GM10847 (cell line): ENCODE data around the gene CCDC70.

Experiments used
- POLR2A ChIP-seq: IDR thresholded peaks from 2 replicates; pipeline ENCODE4 v1.6.1; 2011; ENCODE audit not compliant: insufficient read length; ENCODE audit errors: extremely low read depth

Gene CCDC70

GRCh38 chr13:51825165-51825592 is 36.6 kb upstream of the CCDC70 start:
- TF ChIP-seq POLR2A = no peak

GRCh38 chr13:51825681-51826254 is 36.0 kb upstream of the CCDC70 start:
- TF ChIP-seq POLR2A = no peak

GRCh38 chr13:51826606-51827005 is 35.2 kb upstream of the CCDC70 start:
- TF ChIP-seq POLR2A = no peak

- TF ChIP-seq POLR2A = no peak
These were observed 34.5 kb upstream of the CCDC70 start for GRCh38 chr13:51827254-51827653.

GRCh38 chr13:51828730-51829567 is 32.8 kb upstream of the CCDC70 start:
- TF ChIP-seq POLR2A = no peak

- no peak for TF ChIP-seq POLR2A
These were observed 32.2 kb upstream of the CCDC70 start for GRCh38 chr13:51829568-51829899.

- no peak for TF ChIP-seq POLR2A
These were observed 30.2 kb upstream of the CCDC70 start for GRCh38 chr13:51831519-51831918.

GRCh38 chr13:51832471-51833152 is 29.2 kb upstream of the CCDC70 start:
- TF ChIP-seq POLR2A = no peak

- no peak for TF ChIP-seq POLR2A
These were observed 27.8 kb upstream of the CCDC70 start for GRCh38 chr13:51833980-51834379.

GRCh38 chr13:51834581-51835171 is 27.1 kb upstream of the CCDC70 start:
- no peak for TF ChIP-seq POLR2A

- TF ChIP-seq POLR2A = no peak
These were observed 24.8 kb upstream of the CCDC70 start for GRCh38 chr13:51837016-51837415.

- no peak for TF ChIP-seq POLR2A
These were observed 23.4 kb upstream of the CCDC70 start for GRCh38 chr13:51838240-51838846.

GRCh38 chr13:51839711-51840540 is 21.8 kb upstream of the CCDC70 start:
- no peak for TF ChIP-seq POLR2A

- TF ChIP-seq POLR2A = no peak
These were observed 20.9 kb upstream of the CCDC70 start for GRCh38 chr13:51840917-51841316.

- TF ChIP-seq POLR2A = no peak
These were observed 20.0 kb upstream of the CCDC70 start for GRCh38 chr13:51841732-51842131.
